SK-N-SH (cell line): ENCODE measurements around the gene HMGCL. TPM values are rescaled to one million over a fixed set of nuclear protein-coding genes. Genes with fewer than 3 reads are reported as not detected.
A peak's percentile ranks its signal among the peaks of the same experiment; 100 is the strongest.

Experiments
- CTCF ChIA-PET: fragments of 300-600, 350-600 bp; formaldehyde crosslinking; extraction: SDS; loops from one replicate; lab custom pipeline; 2021; lab: Yijun Ruan, JAX
- POLR2A ChIA-PET: fragments of 350-600 bp; sonication (Branson Sonifier 250); formaldehyde crosslinking; extraction: SDS; loops from one replicate; lab custom pipeline; 2020; ENCODE audit warnings: antibody characterized with exemption, inconsistent platforms; lab: Yijun Ruan, JAX
- DNase-seq: peaks from one replicate; pipeline ENCODE4 v3.0.0; 2012
- H2AFZ ChIP-seq: fragments of 200-600 bp; sonication (generic); 2 replicates; pipeline ENCODE4 v1.8.1; 2016; ENCODE audit warnings: antibody characterized with exemption, mild to moderate bottlenecking, low read depth
- H3F3A ChIP-seq: fragments of 200-600 bp; sonication (generic); replicated peaks from 2 replicates; pipeline ENCODE3; 2016; ENCODE audit warnings: antibody characterized with exemption, mild to moderate bottlenecking; ENCODE audit not compliant: insufficient read depth
- H3K27ac ChIP-seq, 2 experiments: fragments of 200-500 bp in 1 of 2; fragments of 200-600 bp in 1 of 2; sonication (Bioruptor generic) in 1 of 2; sonication (generic), shearing (Covaris generic) in 1 of 2; 2 replicates each; pipeline versions ENCODE4 v1.5.1 to v1.6.1; 2014 to 2016; ENCODE audit warnings: low read depth in 2 of 2, inconsistent platforms in 1 of 2, low read length in 1 of 2, mild to moderate bottlenecking in 1 of 2, mixed read lengths in 1 of 2
- H3K27me3 ChIP-seq: fragments of 200-600 bp; sonication (generic), shearing (Covaris generic); 2 replicates; pipeline ENCODE4 v1.6.1; 2016; ENCODE audit warnings: mixed run types; ENCODE audit not compliant: insufficient read depth
- H3K36me3 ChIP-seq, 2 experiments: fragments of 200-500 bp in 1 of 2; fragments of 200-600 bp in 1 of 2; sonication (Bioruptor generic) in 1 of 2; sonication (generic) in 1 of 2; replicated peaks in 1 of 2; 2 replicates each; pipeline versions ENCODE3 to v1.5.1; 2014 to 2016; ENCODE audit warnings: low read length in 1 of 2, mild to moderate bottlenecking in 1 of 2; ENCODE audit not compliant: insufficient read depth in 2 of 2, control insufficient read depth in 1 of 2
- H3K4me1 ChIP-seq, 2 experiments: fragments of 200-500 bp in 1 of 2; fragments of 200-600 bp in 1 of 2; sonication (Bioruptor generic) in 1 of 2; sonication (generic), shearing (Covaris generic) in 1 of 2; 2 replicates each; pipeline versions ENCODE4 v1.5.1 to v1.6.1; 2014 to 2016; ENCODE audit warnings: low read depth in 1 of 2, low read length in 1 of 2, mixed run types in 1 of 2; ENCODE audit not compliant: insufficient read depth in 2 of 2, control insufficient read depth in 1 of 2
- H3K4me2 ChIP-seq: fragments of 200-600 bp; sonication (generic), shearing (Covaris generic); 2 replicates; pipeline ENCODE4 v1.6.1; 2017; ENCODE audit warnings: mixed run types
- H3K4me3 ChIP-seq, 2 experiments: fragments of 200-500 bp in 1 of 2; fragments of 200-600 bp in 1 of 2; sonication (Bioruptor generic) in 1 of 2; sonication (generic), shearing (Covaris generic) in 1 of 2; 2 replicates each; pipeline versions ENCODE4 v1.5.1 to v1.8.1; 2014 to 2016; ENCODE audit warnings: low read depth in 2 of 2, inconsistent platforms in 1 of 2, low read length in 1 of 2, mild to moderate bottlenecking in 1 of 2, mixed read lengths in 1 of 2, moderate library complexity in 1 of 2
- H3K79me2 ChIP-seq: fragments of 200-600 bp; sonication (generic); 2 replicates; pipeline ENCODE4 v1.8.1; 2017; ENCODE audit warnings: mild to moderate bottlenecking; ENCODE audit not compliant: insufficient read depth
- H3K9ac ChIP-seq: fragments of 200-600 bp; sonication (generic); 2 replicates; pipeline ENCODE4 v1.6.1; 2017; ENCODE audit warnings: mixed run types
- H3K9me2 ChIP-seq: fragments of 200-600 bp; sonication (generic); 2 replicates; pipeline ENCODE4 v1.6.1; 2017; ENCODE audit warnings: mixed run types
- H3K9me3 ChIP-seq: fragments of 200-600 bp; sonication (generic); 2 replicates; pipeline ENCODE4 v1.6.1; 2017; ENCODE audit warnings: mixed run types, mild to moderate bottlenecking, moderate library complexity
- H4K20me1 ChIP-seq: fragments of 200-600 bp; sonication (generic); 2 replicates; pipeline ENCODE4 v1.6.1; 2017; ENCODE audit warnings: mild to moderate bottlenecking, mixed run types; ENCODE audit not compliant: insufficient read depth
- GATA2 ChIP-seq: sonication (generic); formaldehyde crosslinking; IDR thresholded peaks from 2 replicates; pipeline ENCODE4 v1.5.0; 2020; ENCODE audit warnings: mild to moderate bottlenecking, missing genetic modification reagents
- RAD21 ChIP-seq: IDR thresholded peaks from 2 replicates; pipeline ENCODE4 v1.6.1; 2012; ENCODE audit warnings: mild to moderate bottlenecking, low read length
- SMC3 ChIP-seq: IDR thresholded peaks from 2 replicates; pipeline ENCODE4 v1.6.1; 2012; ENCODE audit warnings: low read depth, low read length, improper control_type of control experiment
- TAF1 ChIP-seq: IDR thresholded peaks from 2 replicates; pipeline ENCODE4 v1.6.1; 2012; ENCODE audit warnings: low read depth, mild to moderate bottlenecking, low read length, moderate library complexity, borderline replicate concordance
- TCF12 ChIP-seq: IDR thresholded peaks from 2 replicates; pipeline ENCODE4 v1.4.0; 2012
- WGBS: methylation state at CpG from one replicate; pipeline ENCODE4 v1.1.6; 2017; ENCODE audit warnings: low lambda C conversion rate; 5-methylcytosine and 5-hydroxymethylcytosine counted together
- polyA plus RNA-seq, 3 experiments: library from polyadenylated mRNA; depleted of rRNA; stranded (reverse); fragments of >200 nt; gene quantifications; 2 replicates each; pipeline ENCODE4 v1.2.3, GENCODE V29; 2012
- TF ChIP-seq, protein P1 (sequence below): IDR thresholded peaks from 2 replicates; pipeline ENCODE4 v1.6.1; 2012; ENCODE audit warnings: mild to moderate bottlenecking, low read depth, low read length, moderate library complexity
- TF ChIP-seq, protein P2 (sequence below): fragments of 200-600 bp; sonication (generic); IDR thresholded peaks from 2 replicates; pipeline ENCODE4 v1.6.1; 2017; ENCODE audit warnings: antibody characterized with exemption, mild to moderate bottlenecking, moderate library complexity

Gene HMGCL
- polyA plus RNA-seq, 1 of the 3 experiments (the other 2 are of a cell fraction), result 28.2 TPM

DNA sequence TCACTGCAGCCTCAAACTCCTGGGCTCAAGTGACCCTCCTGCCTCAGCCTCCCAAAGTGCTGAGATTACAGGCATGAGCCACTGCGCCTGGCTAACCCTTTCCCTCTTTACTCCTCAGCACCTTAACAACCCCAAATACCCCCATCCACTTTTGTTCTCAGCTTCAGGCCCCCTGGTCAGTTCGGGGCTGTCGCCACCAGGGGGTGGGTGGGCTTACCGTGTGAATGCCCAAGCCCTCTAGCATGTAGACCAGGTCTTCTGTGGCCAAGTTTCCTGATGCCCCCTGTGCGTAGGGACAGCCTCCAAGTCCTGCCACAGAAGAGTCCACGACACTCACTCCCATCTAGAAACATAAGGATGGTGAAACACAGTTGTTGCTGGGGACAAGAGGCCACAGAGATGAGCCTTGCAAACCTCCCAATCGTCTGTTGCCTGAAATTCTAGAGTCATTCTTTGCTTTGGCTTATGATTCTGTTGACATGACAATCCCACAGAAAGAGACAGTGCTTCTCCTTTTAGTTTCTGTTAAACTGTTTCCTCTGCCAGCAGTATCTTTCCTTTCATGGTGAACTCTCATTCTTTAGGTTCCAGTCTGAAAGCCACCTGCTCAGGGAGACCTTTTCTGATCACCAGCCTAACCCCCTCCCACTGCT, 20.9 kb downstream of the HMGCL start:
- no peaks in the 10 kb centered on the region for H3K27me3 ChIP-seq
- ChIA-PET CTCF (interaction anchor here (1.0 to 4.3 kb wide), 2 partner anchors 25 to 112 kb away, joined by 3 to 26 read pairs; no protein-coding TSS in a partner anchor), POLR2A (no interaction called here)
- H3K4me1 ChIP-seq, result peaks cover 5 to 23% of the 10 kb centered on the region in 2 experiments; a peak in 1 of 4 replicates
- no peak overlapping the region for H3K27ac ChIP-seq
- WGBS, result 61% methylated on average over 5 of the region's 7 CpGs
- H3F3A ChIP-seq, result peaks cover 9% of the 10 kb centered on the region
- TF ChIP-seq GATA2 (CRISPR knock-in tag) (no peak), RAD21 (peak; percentile 26), TCF12 (no peak), SMC3 (peak; percentile 13; the same call in 1 of the 2 replicates)
- TF ChIP-seq, protein P1, sequence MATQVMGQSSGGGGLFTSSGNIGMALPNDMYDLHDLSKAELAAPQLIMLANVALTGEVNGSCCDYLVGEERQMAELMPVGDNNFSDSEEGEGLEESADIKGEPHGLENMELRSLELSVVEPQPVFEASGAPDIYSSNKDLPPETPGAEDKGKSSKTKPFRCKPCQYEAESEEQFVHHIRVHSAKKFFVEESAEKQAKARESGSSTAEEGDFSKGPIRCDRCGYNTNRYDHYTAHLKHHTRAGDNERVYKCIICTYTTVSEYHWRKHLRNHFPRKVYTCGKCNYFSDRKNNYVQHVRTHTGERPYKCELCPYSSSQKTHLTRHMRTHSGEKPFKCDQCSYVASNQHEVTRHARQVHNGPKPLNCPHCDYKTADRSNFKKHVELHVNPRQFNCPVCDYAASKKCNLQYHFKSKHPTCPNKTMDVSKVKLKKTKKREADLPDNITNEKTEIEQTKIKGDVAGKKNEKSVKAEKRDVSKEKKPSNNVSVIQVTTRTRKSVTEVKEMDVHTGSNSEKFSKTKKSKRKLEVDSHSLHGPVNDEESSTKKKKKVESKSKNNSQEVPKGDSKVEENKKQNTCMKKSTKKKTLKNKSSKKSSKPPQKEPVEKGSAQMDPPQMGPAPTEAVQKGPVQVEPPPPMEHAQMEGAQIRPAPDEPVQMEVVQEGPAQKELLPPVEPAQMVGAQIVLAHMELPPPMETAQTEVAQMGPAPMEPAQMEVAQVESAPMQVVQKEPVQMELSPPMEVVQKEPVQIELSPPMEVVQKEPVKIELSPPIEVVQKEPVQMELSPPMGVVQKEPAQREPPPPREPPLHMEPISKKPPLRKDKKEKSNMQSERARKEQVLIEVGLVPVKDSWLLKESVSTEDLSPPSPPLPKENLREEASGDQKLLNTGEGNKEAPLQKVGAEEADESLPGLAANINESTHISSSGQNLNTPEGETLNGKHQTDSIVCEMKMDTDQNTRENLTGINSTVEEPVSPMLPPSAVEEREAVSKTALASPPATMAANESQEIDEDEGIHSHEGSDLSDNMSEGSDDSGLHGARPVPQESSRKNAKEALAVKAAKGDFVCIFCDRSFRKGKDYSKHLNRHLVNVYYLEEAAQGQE, result no peak
- TF ChIP-seq, protein P2, sequence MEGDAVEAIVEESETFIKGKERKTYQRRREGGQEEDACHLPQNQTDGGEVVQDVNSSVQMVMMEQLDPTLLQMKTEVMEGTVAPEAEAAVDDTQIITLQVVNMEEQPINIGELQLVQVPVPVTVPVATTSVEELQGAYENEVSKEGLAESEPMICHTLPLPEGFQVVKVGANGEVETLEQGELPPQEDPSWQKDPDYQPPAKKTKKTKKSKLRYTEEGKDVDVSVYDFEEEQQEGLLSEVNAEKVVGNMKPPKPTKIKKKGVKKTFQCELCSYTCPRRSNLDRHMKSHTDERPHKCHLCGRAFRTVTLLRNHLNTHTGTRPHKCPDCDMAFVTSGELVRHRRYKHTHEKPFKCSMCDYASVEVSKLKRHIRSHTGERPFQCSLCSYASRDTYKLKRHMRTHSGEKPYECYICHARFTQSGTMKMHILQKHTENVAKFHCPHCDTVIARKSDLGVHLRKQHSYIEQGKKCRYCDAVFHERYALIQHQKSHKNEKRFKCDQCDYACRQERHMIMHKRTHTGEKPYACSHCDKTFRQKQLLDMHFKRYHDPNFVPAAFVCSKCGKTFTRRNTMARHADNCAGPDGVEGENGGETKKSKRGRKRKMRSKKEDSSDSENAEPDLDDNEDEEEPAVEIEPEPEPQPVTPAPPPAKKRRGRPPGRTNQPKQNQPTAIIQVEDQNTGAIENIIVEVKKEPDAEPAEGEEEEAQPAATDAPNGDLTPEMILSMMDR, result peak; percentile 43
- H3K4me3 ChIP-seq, result no peak overlapping the region
- no peak overlapping the region for H3K9ac ChIP-seq
- no peaks in the 10 kb centered on the region for H3K36me3 ChIP-seq
- H4K20me1 ChIP-seq, result no peaks in the 10 kb centered on the region
- H2AFZ ChIP-seq, result no peak overlapping the region
- H3K9me3 ChIP-seq, result no peaks in the 10 kb centered on the region
- H3K79me2 ChIP-seq, result no peaks in the 10 kb centered on the region
- peak; percentile 48 for DNase-seq
- H3K4me2 ChIP-seq, result no peak overlapping the region
- no peaks in the 10 kb centered on the region for H3K9me2 ChIP-seq

DNA sequence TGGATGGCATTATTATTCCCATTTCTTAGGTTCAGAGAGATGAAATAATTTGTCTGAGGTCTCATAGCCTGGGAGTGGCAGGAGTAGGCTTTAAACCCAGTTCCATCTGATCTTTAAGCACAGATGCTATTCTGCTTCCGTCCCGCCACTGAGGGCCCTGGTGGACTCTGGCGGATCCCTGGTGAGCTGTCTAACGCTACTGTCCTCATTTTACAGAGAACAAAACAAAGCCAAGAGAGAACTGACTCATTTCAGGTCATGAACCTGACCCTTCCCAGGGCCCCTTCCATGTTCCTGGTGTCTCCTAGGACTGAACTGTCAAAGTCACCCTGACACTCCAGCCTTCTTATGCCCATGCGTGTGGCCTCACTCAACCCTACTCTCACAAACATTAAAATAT, 21.6 kb downstream of the HMGCL start:
- no peaks in the 10 kb centered on the region for H4K20me1 ChIP-seq
- H3F3A ChIP-seq, result peaks cover 15% of the 10 kb centered on the region
- no peaks in the 10 kb centered on the region for H3K9me2 ChIP-seq
- WGBS, result 95% methylated on average over 5 of the region's 5 CpGs
- peaks cover 5 to 29% of the 10 kb centered on the region in 2 experiments; a peak in 1 of 4 replicates for H3K4me1 ChIP-seq
- TF ChIP-seq TAF1, result no peak
- TF ChIP-seq TCF12, result no peak
- no peak overlapping the region for H3K27ac ChIP-seq
- no peak overlapping the region for H3K4me3 ChIP-seq
- no peaks in the 10 kb centered on the region for H3K79me2 ChIP-seq
- H2AFZ ChIP-seq, result no peak overlapping the region
- H3K36me3 ChIP-seq, result peaks cover 0 to 3% of the 10 kb centered on the region in 2 experiments
- ChIA-PET CTCF (interaction anchor here (1.0 to 4.3 kb wide), 2 partner anchors 26 to 113 kb away, joined by 3 to 26 read pairs; no protein-coding TSS in a partner anchor), POLR2A (no interaction called here)
- DNase-seq, result no peak
- H3K9me3 ChIP-seq, result no peaks in the 10 kb centered on the region
- no peak overlapping the region for H3K4me2 ChIP-seq
- H3K9ac ChIP-seq, result no peak overlapping the region
- H3K27me3 ChIP-seq, result no peaks in the 10 kb centered on the region
